GM13977 (cell line): ENCODE results near the gene NPR1.
"Not testable (repeated sequence)": the region's sequence is repeated elsewhere in the genome, so short reads cannot be mapped to it uniquely, and the experiment has no call there.

Source experiments
- DNase-seq: peaks from one replicate; pipeline ENCODE4 v3.0.0; 2012; ENCODE audit warnings: low spot score
- in situ Hi-C: fragments of 300-500 bp; cut with MboI; formaldehyde crosslinking; loops from one replicate; pipeline ENCODE4 v1.12.0; 2022; ENCODE audit warnings: low sequenced_read_pairs, low pct_unique_long_range_greater_than_20kb, mixed read lengths, inconsistent platforms; ENCODE audit not compliant: unreplicated experiment
- TF ChIP-seq, protein P1 (sequence below): IDR thresholded peaks from 2 replicates; pipeline ENCODE4 v1.5.1; 2012; ENCODE audit warnings: mild to moderate bottlenecking, control low read depth; ENCODE audit not compliant: insufficient read depth; ENCODE audit errors: extremely low read depth, missing control alignments

The NPR1 gene

DNA sequence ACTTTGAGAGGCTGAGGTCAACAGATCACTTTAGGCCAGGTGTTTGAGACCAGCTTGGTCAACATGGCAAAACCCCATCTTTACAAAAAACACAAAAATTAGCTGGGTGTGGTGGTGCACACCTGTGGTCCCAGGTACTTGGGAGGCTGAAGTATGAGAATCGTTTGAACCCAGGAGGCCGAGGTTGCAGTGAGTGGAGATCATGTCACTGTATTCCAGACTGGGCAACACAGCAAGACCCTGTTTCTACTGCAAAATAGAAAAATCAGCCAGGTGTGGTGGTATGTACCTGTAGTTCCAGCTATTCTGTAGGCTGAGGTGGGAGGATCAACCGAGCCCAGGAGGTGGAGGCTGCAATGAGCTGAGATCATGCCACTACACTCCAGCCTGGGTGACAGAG lies 45.2 kb downstream of the NPR1 start:
- in situ Hi-C loops, result no loop called here
- DNase-seq, result no peak
- TF ChIP-seq, protein P1, sequence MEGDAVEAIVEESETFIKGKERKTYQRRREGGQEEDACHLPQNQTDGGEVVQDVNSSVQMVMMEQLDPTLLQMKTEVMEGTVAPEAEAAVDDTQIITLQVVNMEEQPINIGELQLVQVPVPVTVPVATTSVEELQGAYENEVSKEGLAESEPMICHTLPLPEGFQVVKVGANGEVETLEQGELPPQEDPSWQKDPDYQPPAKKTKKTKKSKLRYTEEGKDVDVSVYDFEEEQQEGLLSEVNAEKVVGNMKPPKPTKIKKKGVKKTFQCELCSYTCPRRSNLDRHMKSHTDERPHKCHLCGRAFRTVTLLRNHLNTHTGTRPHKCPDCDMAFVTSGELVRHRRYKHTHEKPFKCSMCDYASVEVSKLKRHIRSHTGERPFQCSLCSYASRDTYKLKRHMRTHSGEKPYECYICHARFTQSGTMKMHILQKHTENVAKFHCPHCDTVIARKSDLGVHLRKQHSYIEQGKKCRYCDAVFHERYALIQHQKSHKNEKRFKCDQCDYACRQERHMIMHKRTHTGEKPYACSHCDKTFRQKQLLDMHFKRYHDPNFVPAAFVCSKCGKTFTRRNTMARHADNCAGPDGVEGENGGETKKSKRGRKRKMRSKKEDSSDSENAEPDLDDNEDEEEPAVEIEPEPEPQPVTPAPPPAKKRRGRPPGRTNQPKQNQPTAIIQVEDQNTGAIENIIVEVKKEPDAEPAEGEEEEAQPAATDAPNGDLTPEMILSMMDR, result no peak

DNA sequence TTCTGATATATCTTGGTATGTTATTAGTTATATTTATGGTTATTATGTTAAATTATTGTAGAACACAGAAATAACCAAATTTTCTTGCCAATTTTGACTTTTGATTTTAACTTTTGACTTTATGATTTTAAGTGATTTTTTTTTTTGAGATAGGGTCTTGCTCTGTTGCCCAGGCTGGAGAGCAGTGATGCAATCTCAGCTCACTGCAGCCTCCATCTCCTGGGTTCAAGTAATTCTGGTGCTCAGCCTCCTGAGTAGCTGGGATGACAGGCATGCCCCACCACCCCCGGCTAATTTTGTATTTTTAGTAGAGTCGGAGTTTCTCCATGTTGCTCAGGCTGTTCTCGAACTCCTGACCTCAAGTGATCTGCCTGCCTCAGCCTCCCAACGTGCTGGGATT lies 46.1 kb downstream of the NPR1 start:
- DNase-seq, in situ Hi-C loops: not testable (repeated sequence)

DNA sequence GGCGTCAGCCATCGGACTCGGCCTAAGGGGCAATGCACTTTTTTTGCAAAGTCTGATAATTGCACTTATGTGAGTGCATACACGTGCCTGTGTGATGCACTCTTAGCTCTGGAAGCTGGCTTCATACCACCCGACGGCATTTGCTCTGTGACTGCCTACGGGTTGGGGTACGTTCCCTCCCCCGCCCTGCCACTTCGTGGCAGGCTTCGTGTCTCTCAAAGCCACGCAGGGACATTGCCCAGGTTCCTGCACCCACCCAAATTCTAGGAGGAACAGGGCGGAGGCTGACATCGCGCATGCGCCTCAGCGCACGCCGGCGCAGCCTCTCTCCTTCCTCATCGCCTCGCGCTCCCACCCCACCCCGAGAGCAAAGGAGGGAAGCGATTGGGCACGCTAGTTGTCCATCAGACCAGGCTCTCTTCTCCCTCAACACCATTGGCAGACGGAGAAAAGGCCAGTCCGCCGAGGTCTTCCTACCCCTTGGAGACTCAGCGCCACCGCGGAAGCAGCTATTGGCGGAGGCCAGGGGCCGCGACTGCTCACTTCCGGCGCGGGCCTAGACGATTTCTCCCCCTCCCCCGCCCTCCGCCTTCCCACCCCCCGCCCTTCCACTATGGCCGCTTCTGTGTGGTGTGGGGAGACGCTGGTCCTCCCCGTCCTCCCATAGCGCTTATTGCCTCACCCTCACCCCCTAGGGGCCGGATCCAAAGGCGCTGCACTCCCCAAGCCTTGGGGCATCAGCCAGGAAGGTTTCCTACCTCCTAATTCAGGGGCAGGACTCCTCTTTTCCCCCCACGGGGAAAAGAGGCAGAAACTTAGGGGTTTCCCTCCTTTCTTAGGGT lies 49.2 kb downstream of the NPR1 start, which contains the start of gene INTS3:
TSS of gene INTS3 (plus strand) at position 588 of the 842 bp plus-strand sequence. CDS start 585 bp downstream, outside the sequence.
- peak; percentile 97 for DNase-seq
- in situ Hi-C loops, result no loop called here
- TF ChIP-seq, protein P1, result no peak

DNA sequence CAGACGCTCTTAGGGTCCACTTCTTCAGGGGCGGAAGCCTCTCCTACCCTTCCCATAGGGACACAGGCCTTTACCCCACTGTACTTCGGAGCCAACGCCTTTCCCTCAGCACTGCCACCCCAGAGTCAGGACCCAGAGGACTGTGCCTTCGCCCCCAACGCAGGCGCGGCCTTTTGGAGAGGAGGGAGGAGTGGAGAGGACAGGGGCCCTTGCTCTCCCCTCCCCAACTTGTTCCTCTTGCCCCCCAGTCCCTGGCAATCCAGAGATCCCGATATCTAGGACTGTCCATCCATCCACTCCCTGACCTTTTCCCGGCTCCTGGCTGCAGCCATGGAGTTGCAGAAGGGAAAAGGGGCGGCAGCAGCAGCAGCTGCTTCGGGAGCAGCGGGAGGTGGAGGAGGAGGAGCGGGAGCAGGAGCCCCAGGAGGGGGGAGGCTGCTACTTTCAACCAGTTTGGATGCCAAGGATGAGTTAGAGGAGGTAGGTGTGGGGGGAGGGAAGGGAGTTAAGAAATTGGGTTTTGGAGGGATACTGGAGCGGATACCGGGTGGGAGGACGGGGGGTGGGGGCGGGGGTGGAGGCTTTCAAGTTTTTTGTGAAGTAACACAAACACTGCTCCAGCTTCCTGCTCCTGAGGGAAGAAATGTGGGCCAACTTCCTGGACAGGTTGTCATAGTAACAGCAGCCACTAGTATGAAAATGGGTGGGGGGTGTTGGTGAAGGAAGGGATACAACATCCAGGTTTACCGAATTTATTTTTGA lies 50.0 kb downstream of the NPR1 start:
- TF ChIP-seq, protein P1, result no peak
- DNase-seq, result no peak
- in situ Hi-C loops, result no loop called here

DNA sequence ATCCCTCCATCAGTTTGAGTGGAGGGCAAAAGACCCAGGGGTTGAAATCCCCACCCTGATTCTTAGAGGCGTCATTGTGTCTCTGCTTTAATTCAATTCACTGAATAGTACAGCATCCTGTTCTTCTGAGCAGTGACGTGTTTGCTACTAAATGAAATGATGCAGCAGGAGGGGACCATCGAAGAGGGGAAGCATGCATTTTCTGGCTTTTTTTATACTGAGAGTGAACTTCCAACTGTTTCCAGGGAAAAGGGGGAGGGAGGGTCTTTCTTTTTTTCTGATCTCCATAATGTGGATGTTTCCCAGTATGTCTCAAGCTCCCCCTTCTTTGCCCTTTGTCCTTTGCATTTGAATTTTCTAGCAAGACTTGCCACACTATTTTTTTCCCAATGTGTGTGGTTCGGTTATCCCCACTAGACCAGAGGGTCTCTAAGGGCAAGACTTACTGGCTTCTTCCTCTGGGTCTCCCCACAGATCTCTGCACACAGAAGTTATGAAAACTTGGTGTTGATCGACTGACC lies 52.0 kb downstream of the NPR1 start:
- in situ Hi-C loops, result no loop called here
- no peak for DNase-seq

DNA sequence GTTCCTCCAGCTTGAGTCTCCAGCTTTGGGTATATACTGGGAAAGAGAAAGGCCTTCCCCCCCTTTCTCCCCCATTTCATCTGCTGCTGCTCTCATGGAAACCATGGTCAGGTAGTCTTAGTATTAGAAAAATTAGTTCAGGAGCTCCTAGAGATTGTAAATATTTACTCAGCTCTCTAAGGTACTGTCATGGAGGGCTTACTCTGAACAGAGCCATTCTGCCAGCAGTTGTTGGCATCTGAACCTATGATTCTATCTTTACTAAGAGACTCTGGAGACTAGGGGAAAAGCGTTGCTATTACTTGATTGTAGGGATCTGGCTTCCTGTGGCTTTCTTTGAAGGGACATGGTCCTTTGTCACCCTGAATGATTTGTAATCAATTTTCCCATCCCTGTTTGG lies 55.5 kb downstream of the NPR1 start:
- in situ Hi-C loops, result no loop called here
- no peak for DNase-seq
- TF ChIP-seq, protein P1, result no peak

More for the DNA sequence above, 52.0 kb downstream of the NPR1 start:
- TF ChIP-seq, protein P1, result no peak
